Measurements from ENCODE around the gene PHLDB1. TPM values are rescaled to one million over a fixed set of nuclear protein-coding genes. Genes with fewer than 3 reads are reported as not detected.
"Not testable (repeated sequence)": the region's sequence is repeated elsewhere in the genome, so short reads cannot be mapped to it uniquely, and the experiment has no call there.

The PHLDB1 gene
- total RNA-seq, 4 donors from 2014 or later = 299 to 365 (median 323) TPM

- H3K4me1 ChIP-seq = peaks cover 0 to 84% (median 57%) of the 10 kb centered on the region in 4 donors
These were observed 3.5 kb downstream of the PHLDB1 start for GRCh38 chr11:118610773-118611432.

GRCh38 chr11:118611433-118611795, 4.0 kb downstream of the PHLDB1 start:
- Histone ChIP-seq H3K4me1 (peaks cover 0 to 84% (median 55%) of the 10 kb centered on the region in 4 donors), H3K27ac (peak overlapping the region; percentile 98 to 99 (median 98)), H3K36me3 (peaks cover under 1 to 32% (median 9%) of the 10 kb centered on the region in 3 donors), H3K4me3 (peak overlapping the region in 2 of 4 donors; percentile 59 to 68)
- not testable (repeated sequence) for H3K27me3 ChIP-seq; DNase-seq (ENCODE audit: low spot score in 2 of 2); H3K9me3 ChIP-seq
- WGBS, 2 donors = 48 to 55% methylated on average over 19 of the region's 19 CpGs

More at GRCh38 chr11:118610773-118611432, 3.5 kb downstream of the PHLDB1 start:
- H3K27me3 ChIP-seq = no peaks in the 10 kb centered on the region
- peak; percentile 85 to 94 (median 91) for TF ChIP-seq CTCF (IDR thresholded peaks at IDR 0.05)
- peak in 1 of 2 donors; percentile 69 for TF ChIP-seq EP300 (IDR thresholded peaks at IDR 0.05)
- TF ChIP-seq POLR2A (IDR thresholded peaks at IDR 0.05) = peak in 1 of 2 donors; percentile 31
- H3K27ac ChIP-seq = peak overlapping the region; percentile 98 to 99 (median 98)
- 3 to 6% methylated on average over 24 to 50 of the region's 54 CpGs for WGBS, 2 donors
- DNase-seq (ENCODE audit: low spot score in 2 of 2) = peak; percentile 86
- H3K9me3 ChIP-seq = no peaks in the 10 kb centered on the region
- H3K4me3 ChIP-seq = peak overlapping the region; percentile 59 to 86 (median 72)
- peaks cover 0 to 27% (median 7%) of the 10 kb centered on the region in 3 donors for H3K36me3 ChIP-seq

GRCh38 chr11:118612378-118612777, 5.0 kb downstream of the PHLDB1 start:
- H3K9me3 ChIP-seq = no peaks in the 10 kb centered on the region
- H3K4me3 ChIP-seq = peak overlapping the region in 1 of 4 donors; percentile 14
- no peaks in the 10 kb centered on the region for H3K27me3 ChIP-seq
- no peak for DNase-seq (ENCODE audit: low spot score in 2 of 2)
- peaks cover 0 to 87% (median 57%) of the 10 kb centered on the region in 4 donors for H3K4me1 ChIP-seq
- peaks cover 5 to 41% (median 9%) of the 10 kb centered on the region in 3 donors for H3K36me3 ChIP-seq
- TF ChIP-seq POLR2A (IDR thresholded peaks at IDR 0.05) (no peak), EP300 (IDR thresholded peaks at IDR 0.05) (peak in 1 of 2 donors; percentile 46)
- peak overlapping the region; percentile 60 to 99 (median 98) for H3K27ac ChIP-seq
- 6 to 7% methylated on average over 7 of the region's 7 CpGs for WGBS, 2 donors

GRCh38 chr11:118614511-118614910, 7.1 kb downstream of the PHLDB1 start:
- 80 to 85% methylated on average over 7 of the region's 7 CpGs for WGBS, 2 donors
- no peaks in the 10 kb centered on the region for H3K27me3 ChIP-seq
- peaks cover 5 to 41% (median 9%) of the 10 kb centered on the region in 3 donors for H3K36me3 ChIP-seq
- H3K4me3 ChIP-seq = no peak overlapping the region
- H3K9me3 ChIP-seq = no peaks in the 10 kb centered on the region
- H3K27ac ChIP-seq = peak overlapping the region in 3 of 4 donors; percentile 22 to 99 (median 98)
- TF ChIP-seq CTCF (IDR thresholded peaks at IDR 0.05) (no peak), EP300 (IDR thresholded peaks at IDR 0.05) (no peak), POLR2A (IDR thresholded peaks at IDR 0.05) (no peak)
- peaks cover 2 to 97% (median 67%) of the 10 kb centered on the region in 4 donors for H3K4me1 ChIP-seq
- no peak for DNase-seq (ENCODE audit: low spot score in 2 of 2)

GRCh38 chr11:118615282-118615975, 8.0 kb downstream of the PHLDB1 start:
- Histone ChIP-seq H3K9me3 (no peaks in the 10 kb centered on the region), H3K4me3 (no peak overlapping the region), H3K4me1 (peaks cover 5 to 97% (median 69%) of the 10 kb centered on the region in 4 donors), H3K36me3 (peaks cover 5 to 41% (median 9%) of the 10 kb centered on the region in 3 donors), H3K27ac (peak overlapping the region; percentile 36 to 99 (median 86)), H3K27me3 (no peaks in the 10 kb centered on the region)
- DNase-seq (ENCODE audit: low spot score in 2 of 2) = no peak
- WGBS, 2 donors = 53 to 58% methylated on average over 6 of the region's 6 CpGs
- no peak for TF ChIP-seq POLR2A (IDR thresholded peaks at IDR 0.05)
- no peak for TF ChIP-seq EP300 (IDR thresholded peaks at IDR 0.05)
- TF ChIP-seq CTCF (IDR thresholded peaks at IDR 0.05) = no peak

GRCh38 chr11:118615976-118616371, 8.6 kb downstream of the PHLDB1 start:
- TF ChIP-seq POLR2A (IDR thresholded peaks at IDR 0.05) (no peak), CTCF (IDR thresholded peaks at IDR 0.05) (no peak), EP300 (IDR thresholded peaks at IDR 0.05) (no peak)
- Histone ChIP-seq H3K4me3 (no peak overlapping the region), H3K27ac (peak overlapping the region; percentile 36 to 99 (median 86)), H3K27me3 (no peaks in the 10 kb centered on the region), H3K9me3 (no peaks in the 10 kb centered on the region), H3K4me1 (peaks cover 5 to 98% (median 69%) of the 10 kb centered on the region in 4 donors), H3K36me3 (peaks cover 5 to 41% (median 9%) of the 10 kb centered on the region in 3 donors)
- DNase-seq (ENCODE audit: low spot score in 2 of 2) = peak in 1 of 2 donors; percentile 12
- WGBS, 2 donors = 60 to 85% methylated on average over 1 to 5 of the region's 5 CpGs
